Thymus (tissue), 2 donors: ENCODE data around the gene GPR62. TPM values are rescaled to one million over a fixed set of nuclear protein-coding genes. Genes with fewer than 3 reads are reported as not detected.

Experiments used
- polyA plus RNA-seq: library from polyadenylated mRNA; stranded (reverse); fragments of 200-250 nt; gene quantifications from one replicate; pipeline ENCODE4 v1.2.3, GENCODE V29; 2013
- total RNA-seq: library from RNA; stranded (reverse); fragments of 120-200 nt; gene quantifications from one replicate; pipeline ENCODE4 v1.2.4, GENCODE V29; 2013
- donor health status: healthy.

GPR62 gene
- total and polyA plus RNA-seq, 2 donors: 0.02 to 0.05 TPM

Other genes starting within 250 kb of the GPR62 start
- gene GRM2, start 248.3 kb upstream of the GPR62 start, total RNA-seq: 0.05 TPM
- 0.91 TPM for gene GRM2, start 248.3 kb upstream of the GPR62 start, polyA plus RNA-seq
- not detected for gene IQCF6, start 176.1 kb upstream of the GPR62 start, total RNA-seq
- gene IQCF6, start 176.1 kb upstream of the GPR62 start, polyA plus RNA-seq: not detected
- gene IQCF2, start 93.8 kb upstream of the GPR62 start, total RNA-seq: not detected
- gene IQCF2, start 93.8 kb upstream of the GPR62 start, polyA plus RNA-seq: not detected
- not detected for gene IQCF5, start 79.8 kb upstream of the GPR62 start, total RNA-seq
- not detected for gene IQCF5, start 79.8 kb upstream of the GPR62 start, polyA plus RNA-seq
- not detected for gene IQCF1, start 52.0 kb upstream of the GPR62 start, total RNA-seq
- gene IQCF1, start 52.0 kb upstream of the GPR62 start, polyA plus RNA-seq: not detected
- gene RRP9, start 13.5 kb upstream of the GPR62 start, total RNA-seq: 18.6 TPM
- gene RRP9, start 13.5 kb upstream of the GPR62 start, polyA plus RNA-seq: 16.9 TPM
- gene PARP3, start 13.0 kb upstream of the GPR62 start, total RNA-seq: 8.0 TPM
- 11.2 TPM for gene PARP3, start 13.0 kb upstream of the GPR62 start, polyA plus RNA-seq
- 6.1 TPM for gene PCBP4, start 12.1 kb downstream of the GPR62 start, total RNA-seq
- 21.0 TPM for gene PCBP4, start 12.1 kb downstream of the GPR62 start, polyA plus RNA-seq
- 22.9 TPM for gene ABHD14B, start 18.7 kb downstream of the GPR62 start, total RNA-seq
- gene ABHD14B, start 18.7 kb downstream of the GPR62 start, polyA plus RNA-seq: 48.2 TPM
- 12.7 TPM for gene ABHD14A, start 19.7 kb downstream of the GPR62 start, total RNA-seq
- gene ABHD14A, start 19.7 kb downstream of the GPR62 start, polyA plus RNA-seq: 17.6 TPM
- gene ACY1, start 28.2 kb downstream of the GPR62 start, total RNA-seq: 11.2 TPM
- gene ACY1, start 28.2 kb downstream of the GPR62 start, polyA plus RNA-seq: 17.6 TPM
- 1,457 TPM for gene RPL29, start 40.5 kb downstream of the GPR62 start, total RNA-seq
- gene RPL29, start 40.5 kb downstream of the GPR62 start, polyA plus RNA-seq: 1,964 TPM
- gene DUSP7, start 101.2 kb downstream of the GPR62 start, total RNA-seq: 7.7 TPM
- 6.3 TPM for gene DUSP7, start 101.2 kb downstream of the GPR62 start, polyA plus RNA-seq
- gene POC1A, start 199.0 kb downstream of the GPR62 start, total RNA-seq: 12.3 TPM
- 2.6 TPM for gene POC1A, start 199.0 kb downstream of the GPR62 start, polyA plus RNA-seq
- gene ALAS1, start 242.8 kb downstream of the GPR62 start, total RNA-seq: 34.5 TPM
- gene ALAS1, start 242.8 kb downstream of the GPR62 start, polyA plus RNA-seq: 22.8 TPM